Subcutaneous abdominal adipose tissue (tissue), 5 donors: Measurements from ENCODE around the gene SLIT3.

Experiments used
- H3K27ac ChIP-seq: one replicate; pipeline ENCODE4 v1.7.0; 2013; ENCODE audit warnings: low read depth, mild to moderate bottlenecking, inconsistent platforms, low read length, moderate library complexity
- H3K27me3 ChIP-seq, 5 donors: one replicate each; pipeline ENCODE4 v1.7.0; 2013; ENCODE audit warnings: low read length in 5 of 5, inconsistent platforms in 1 of 5; ENCODE audit not compliant: control insufficient read depth in 5 of 5, insufficient read depth in 4 of 5
- H3K36me3 ChIP-seq, 5 donors: one replicate each; pipeline ENCODE4 v1.7.0; 2013; ENCODE audit warnings: low read length in 5 of 5; ENCODE audit not compliant: control insufficient read depth in 5 of 5, insufficient read depth in 5 of 5
- H3K4me1 ChIP-seq, 5 donors: one replicate each; pipeline ENCODE4 v1.7.0; 2013; ENCODE audit warnings: low read length in 5 of 5, mild to moderate bottlenecking in 3 of 5, moderate library complexity in 1 of 5; ENCODE audit not compliant: control insufficient read depth in 5 of 5, insufficient read depth in 5 of 5
- H3K4me3 ChIP-seq, 5 donors: one replicate each; pipeline ENCODE4 v1.7.0; 2013; ENCODE audit warnings: low read length in 5 of 5, low read depth in 1 of 5
- H3K9ac ChIP-seq, 5 donors: one replicate each; pipeline ENCODE4 v1.7.0; 2013; ENCODE audit warnings: low read length in 5 of 5, mild to moderate bottlenecking in 4 of 5, moderate library complexity in 3 of 5
- H3K9me3 ChIP-seq, 5 donors: one replicate each; pipeline ENCODE4 v1.7.0; 2013; ENCODE audit warnings: low read length in 5 of 5; ENCODE audit not compliant: control insufficient read depth in 5 of 5
- donor health status: healthy.
- donor health status: healthy.
- donor health status: healthy.
- donor health status: healthy.
- donor health status: healthy.

SLIT3 gene

DNA sequence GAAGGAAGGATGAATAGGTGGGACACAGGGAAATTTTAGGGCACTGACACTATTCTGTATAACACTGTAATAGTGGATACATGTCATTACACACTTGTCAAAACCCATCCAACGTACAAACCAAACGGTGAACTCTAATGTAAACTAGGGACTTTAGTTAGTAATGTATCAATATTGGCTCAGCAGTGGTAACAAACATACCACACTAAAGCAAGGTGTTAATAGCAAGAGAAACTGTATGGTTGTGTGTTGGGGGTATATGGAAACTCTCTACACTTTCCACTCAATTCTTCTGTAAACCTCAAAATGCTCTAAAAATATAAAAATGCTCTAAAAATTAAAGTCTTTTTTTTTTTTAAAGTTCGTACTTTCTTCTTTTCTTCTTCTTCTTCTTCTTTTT, 428.7 kb downstream of the SLIT3 start:
- Histone ChIP-seq H3K9ac (no peak overlapping the region), H3K27me3 (no peaks in the 10 kb centered on the region), H3K27ac (no peak overlapping the region), H3K4me3 (no peak overlapping the region), H3K4me1 (no peaks in the 10 kb centered on the region), H3K9me3 (no peaks in the 10 kb centered on the region), H3K36me3 (peaks cover 0 to 1% (median 0%) of the 10 kb centered on the region in 5 donors)

GRCh38 chr5:168870910-168871309, 430.0 kb downstream of the SLIT3 start:
- Histone ChIP-seq H3K27me3 (no peaks in the 10 kb centered on the region), H3K36me3 (no peaks in the 10 kb centered on the region), H3K9ac (no peak overlapping the region), H3K9me3 (no peaks in the 10 kb centered on the region), H3K4me1 (no peaks in the 10 kb centered on the region), H3K27ac (no peak overlapping the region), H3K4me3 (no peak overlapping the region)

- no peaks in the 10 kb centered on the region for H3K4me1 ChIP-seq
- H3K9me3 ChIP-seq: no peaks in the 10 kb centered on the region
- no peak overlapping the region for H3K27ac ChIP-seq
- H3K36me3 ChIP-seq: no peaks in the 10 kb centered on the region
- H3K27me3 ChIP-seq: no peaks in the 10 kb centered on the region
- H3K9ac ChIP-seq: no peak overlapping the region
- no peak overlapping the region for H3K4me3 ChIP-seq
Measured at GRCh38 chr5:168869615-168870227, 431.2 kb downstream of the SLIT3 start.

- Histone ChIP-seq H3K9ac (no peak overlapping the region), H3K27me3 (no peaks in the 10 kb centered on the region), H3K27ac (no peak overlapping the region)
Measured at GRCh38 chr5:168867241-168867640, 433.7 kb downstream of the SLIT3 start.

DNA sequence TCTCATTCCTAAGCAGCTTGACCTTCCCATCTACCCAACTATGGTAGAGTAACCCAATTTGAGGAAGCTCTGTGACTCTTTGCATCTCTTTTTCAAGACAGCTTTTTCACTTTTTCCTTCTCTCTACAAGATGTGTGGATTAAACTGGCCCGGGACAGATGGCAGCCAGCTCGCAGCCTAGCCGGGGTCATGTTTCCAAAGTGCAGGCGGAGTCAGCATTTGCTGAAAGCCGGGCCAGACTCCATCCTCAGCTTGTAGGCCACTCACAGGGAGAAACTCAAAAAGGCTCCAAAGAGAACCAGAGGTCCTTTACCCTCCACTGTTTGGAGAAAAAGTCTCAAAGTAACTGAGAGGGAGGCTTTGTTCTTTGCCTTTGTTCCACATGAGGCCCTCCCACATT, 435.0 kb downstream of the SLIT3 start:
- no peak overlapping the region for H3K4me3 ChIP-seq
- no peak overlapping the region for H3K9ac ChIP-seq
- H3K27ac ChIP-seq: no peak overlapping the region
- no peaks in the 10 kb centered on the region for H3K27me3 ChIP-seq
- H3K9me3 ChIP-seq: no peaks in the 10 kb centered on the region
- no peaks in the 10 kb centered on the region for H3K4me1 ChIP-seq
- H3K36me3 ChIP-seq: no peaks in the 10 kb centered on the region

More at GRCh38 chr5:168867241-168867640, 433.7 kb downstream of the SLIT3 start:
- H3K9me3 ChIP-seq: no peaks in the 10 kb centered on the region
- no peaks in the 10 kb centered on the region for H3K36me3 ChIP-seq
- H3K4me3 ChIP-seq: no peak overlapping the region
- H3K4me1 ChIP-seq: no peaks in the 10 kb centered on the region

DNA sequence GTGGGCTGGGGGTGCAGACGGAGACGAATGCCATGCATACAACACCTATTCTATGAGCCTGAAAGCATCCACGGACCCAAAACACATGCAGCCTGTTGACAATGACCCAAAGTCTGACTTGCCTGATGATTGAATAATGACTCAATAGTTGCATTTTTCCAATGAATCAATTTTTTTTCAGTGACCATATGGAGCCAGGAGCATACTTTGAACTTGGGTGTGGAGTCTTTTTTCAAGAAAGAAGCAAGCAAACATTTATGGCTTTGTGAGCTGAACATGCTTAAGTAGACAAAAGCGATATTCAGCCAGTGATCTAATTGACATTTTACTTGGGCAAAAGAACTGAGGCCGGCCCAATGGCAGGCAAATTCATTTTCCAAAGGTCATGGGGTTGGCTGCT, 437.9 kb downstream of the SLIT3 start:
- Histone ChIP-seq H3K9ac (no peak overlapping the region), H3K9me3 (no peaks in the 10 kb centered on the region), H3K27ac (no peak overlapping the region), H3K4me3 (no peak overlapping the region), H3K27me3 (no peaks in the 10 kb centered on the region), H3K36me3 (no peaks in the 10 kb centered on the region), H3K4me1 (no peaks in the 10 kb centered on the region)

DNA sequence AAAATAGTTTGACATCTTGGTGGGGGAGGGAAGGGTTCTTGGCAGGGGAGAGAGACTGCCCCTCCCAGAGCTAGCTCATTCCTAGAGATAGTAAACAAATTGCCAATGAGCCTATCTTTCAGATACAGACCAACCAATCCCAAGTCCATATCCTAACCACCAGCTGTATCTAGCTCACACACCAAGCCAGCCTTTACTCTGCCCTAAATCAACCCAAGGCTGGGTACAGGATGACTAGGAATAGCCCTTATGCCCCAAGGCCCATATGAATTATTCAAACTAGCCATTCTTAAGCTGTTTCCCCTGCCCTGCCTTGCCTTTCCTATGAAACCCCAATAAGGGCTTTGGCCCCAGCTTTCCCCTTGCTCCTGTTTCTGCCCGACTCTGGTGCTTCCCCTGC, 440.4 kb downstream of the SLIT3 start:
- Histone ChIP-seq H3K4me3 (no peak overlapping the region), H3K27ac (no peak overlapping the region), H3K9me3 (no peaks in the 10 kb centered on the region), H3K27me3 (no peaks in the 10 kb centered on the region), H3K36me3 (no peaks in the 10 kb centered on the region), H3K9ac (no peak overlapping the region), H3K4me1 (no peaks in the 10 kb centered on the region)

GRCh38 chr5:168860081-168860480, 440.9 kb downstream of the SLIT3 start:
- Histone ChIP-seq H3K27ac (no peak overlapping the region), H3K9me3 (no peaks in the 10 kb centered on the region)

GRCh38 chr5:168859471-168859870, 441.5 kb downstream of the SLIT3 start:
- H3K36me3 ChIP-seq: no peaks in the 10 kb centered on the region
- no peak overlapping the region for H3K4me3 ChIP-seq
- H3K9ac ChIP-seq: no peak overlapping the region
- H3K27ac ChIP-seq: no peak overlapping the region
- no peaks in the 10 kb centered on the region for H3K9me3 ChIP-seq
- H3K4me1 ChIP-seq: no peaks in the 10 kb centered on the region
- H3K27me3 ChIP-seq: no peaks in the 10 kb centered on the region

More at GRCh38 chr5:168860081-168860480, 440.9 kb downstream of the SLIT3 start:
- Histone ChIP-seq H3K27me3 (no peaks in the 10 kb centered on the region), H3K4me3 (no peak overlapping the region), H3K36me3 (no peaks in the 10 kb centered on the region), H3K9ac (no peak overlapping the region), H3K4me1 (no peaks in the 10 kb centered on the region)

DNA sequence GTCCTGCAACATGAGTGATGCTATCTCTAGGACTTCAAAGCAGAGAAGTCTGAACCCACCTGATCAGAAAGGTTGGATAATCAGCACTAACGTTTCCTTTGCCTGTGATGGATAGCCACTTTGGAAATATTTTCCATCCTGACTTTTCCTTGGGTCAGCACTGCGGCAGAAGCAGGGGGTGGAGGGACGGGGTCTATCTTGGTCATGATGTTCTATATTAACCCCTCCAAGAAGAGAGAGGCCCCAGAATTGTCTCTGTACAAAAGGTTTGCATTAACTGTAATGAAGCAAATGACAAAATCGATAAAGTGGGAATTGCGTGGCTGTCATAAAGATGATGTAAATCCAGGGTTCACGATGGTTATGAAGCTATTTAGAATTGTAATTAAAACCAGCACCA, 441.9 kb downstream of the SLIT3 start:
- Histone ChIP-seq H3K36me3 (no peaks in the 10 kb centered on the region), H3K4me1 (no peaks in the 10 kb centered on the region), H3K27me3 (no peaks in the 10 kb centered on the region), H3K9ac (no peak overlapping the region), H3K4me3 (no peak overlapping the region), H3K27ac (no peak overlapping the region), H3K9me3 (no peaks in the 10 kb centered on the region)

- Histone ChIP-seq H3K4me3 (no peak overlapping the region), H3K27ac (no peak overlapping the region), H3K36me3 (no peaks in the 10 kb centered on the region), H3K9me3 (no peaks in the 10 kb centered on the region), H3K27me3 (no peaks in the 10 kb centered on the region), H3K4me1 (no peaks in the 10 kb centered on the region), H3K9ac (no peak overlapping the region)
Measured at GRCh38 chr5:168858371-168858770, 442.6 kb downstream of the SLIT3 start.
